ENCODE results near the gene TPSAB1. TPM values are rescaled to one million over a fixed set of nuclear protein-coding genes. Genes with fewer than 3 reads are reported as not detected.

Gene TPSAB1
- total RNA-seq, 1 experiment from 2014 or later = not detected

DNA sequence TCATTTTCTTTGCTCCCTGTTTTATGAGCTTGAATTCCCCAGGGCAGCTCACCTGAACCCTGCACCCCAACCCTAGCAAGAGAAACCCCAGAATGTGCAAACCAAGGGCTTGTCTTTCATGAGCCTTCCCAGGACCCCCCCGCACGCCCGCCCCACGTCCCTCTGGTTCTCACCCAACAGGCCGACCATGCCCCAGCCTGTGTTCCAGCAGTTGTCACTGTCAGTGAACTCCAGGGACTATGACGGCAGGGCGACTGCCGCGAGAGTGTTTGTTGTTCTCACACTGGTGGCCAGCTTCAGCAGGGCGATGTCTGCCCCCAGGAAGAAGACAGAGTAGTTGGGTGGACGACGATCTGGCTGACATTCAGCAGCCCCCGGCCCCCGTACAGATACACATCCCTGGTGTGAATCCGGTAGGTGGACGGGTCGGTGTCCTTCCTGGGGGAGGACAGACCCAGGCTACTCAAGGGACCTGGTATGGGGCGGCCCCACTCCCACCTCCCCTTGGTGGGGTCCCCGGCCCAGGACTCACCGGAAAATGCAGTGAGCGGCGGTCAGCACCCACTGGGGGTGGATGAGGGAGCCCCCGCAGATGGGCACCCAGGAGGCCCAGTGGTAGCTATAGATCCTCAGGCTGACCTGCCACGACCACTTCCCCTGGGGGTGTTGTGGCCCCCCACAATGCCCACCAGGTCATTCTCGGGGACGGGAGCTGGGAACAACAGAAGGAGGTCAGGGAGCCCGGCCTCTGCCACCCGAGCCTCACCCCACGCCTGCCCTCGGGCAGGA lies 35.5 kb downstream of the TPSAB1 start:
- intact Hi-C loops (cut with micrococcal nuclease; ENCODE audit: unreplicated experiment) = no loop called here
- Mint-ChIP-seq H3K27ac (ENCODE audit: unreplicated experiment) (no peak overlapping the region), H3K4me3 (ENCODE audit: unreplicated experiment) (no peak overlapping the region), H3K27me3 (ENCODE audit: insufficient read depth, unreplicated experiment) (peaks cover 2% of the 10 kb centered on the region), H3K4me1 (ENCODE audit: low read depth, unreplicated experiment) (no peaks in the 10 kb centered on the region), H3K36me3 (ENCODE audit: insufficient read depth, unreplicated experiment) (no peaks in the 10 kb centered on the region), H3K9me3 (ENCODE audit: unreplicated experiment) (peaks cover 7% of the 10 kb centered on the region)
- TF ChIP-seq, protein P1, sequence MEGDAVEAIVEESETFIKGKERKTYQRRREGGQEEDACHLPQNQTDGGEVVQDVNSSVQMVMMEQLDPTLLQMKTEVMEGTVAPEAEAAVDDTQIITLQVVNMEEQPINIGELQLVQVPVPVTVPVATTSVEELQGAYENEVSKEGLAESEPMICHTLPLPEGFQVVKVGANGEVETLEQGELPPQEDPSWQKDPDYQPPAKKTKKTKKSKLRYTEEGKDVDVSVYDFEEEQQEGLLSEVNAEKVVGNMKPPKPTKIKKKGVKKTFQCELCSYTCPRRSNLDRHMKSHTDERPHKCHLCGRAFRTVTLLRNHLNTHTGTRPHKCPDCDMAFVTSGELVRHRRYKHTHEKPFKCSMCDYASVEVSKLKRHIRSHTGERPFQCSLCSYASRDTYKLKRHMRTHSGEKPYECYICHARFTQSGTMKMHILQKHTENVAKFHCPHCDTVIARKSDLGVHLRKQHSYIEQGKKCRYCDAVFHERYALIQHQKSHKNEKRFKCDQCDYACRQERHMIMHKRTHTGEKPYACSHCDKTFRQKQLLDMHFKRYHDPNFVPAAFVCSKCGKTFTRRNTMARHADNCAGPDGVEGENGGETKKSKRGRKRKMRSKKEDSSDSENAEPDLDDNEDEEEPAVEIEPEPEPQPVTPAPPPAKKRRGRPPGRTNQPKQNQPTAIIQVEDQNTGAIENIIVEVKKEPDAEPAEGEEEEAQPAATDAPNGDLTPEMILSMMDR (IDR thresholded peaks at IDR 0.05; ENCODE audit: insufficient read depth in 1 of 2, low read depth in 1 of 2, low read length in 1 of 2, severe bottlenecking in 1 of 2, unreplicated experiment in 1 of 2) = no peak
- Histone ChIP-seq H3K36me3 (ENCODE audit: control insufficient read depth, insufficient read depth, low read length) (no peaks in the 10 kb centered on the region), H3K4me3 (ENCODE audit: low read depth, low read length) (no peak overlapping the region), H3K27me3 (replicated peaks; ENCODE audit: control insufficient read depth, insufficient read depth, low read length) (no peaks in the 10 kb centered on the region; the same call in 1 of the 2 replicates), H3K9me3 (no peaks in the 10 kb centered on the region), H3K4me1 (no peaks in the 10 kb centered on the region)
- ChIA-PET CTCF (no interaction called here), POLR2A (no interaction called here)
- no peak for DNase-seq
- BruUV-seq (replicated peaks) = no TSS peak

DNA sequence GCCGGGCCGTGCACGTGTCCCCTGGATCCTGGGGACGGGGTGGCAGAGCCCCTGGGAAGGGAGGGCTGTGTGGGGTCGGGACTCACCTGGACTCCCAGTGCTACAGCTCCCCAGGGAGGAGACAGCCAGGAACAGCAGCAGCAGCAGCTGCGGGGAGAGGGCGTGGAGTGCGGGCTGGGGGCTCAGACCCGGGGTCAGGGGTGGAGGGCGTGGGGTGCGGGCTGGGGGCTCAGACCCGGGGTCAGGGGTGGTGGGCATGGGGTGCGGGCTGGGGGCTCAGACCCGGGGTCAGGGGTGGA lies 36.0 kb downstream of the TPSAB1 start:
- POLR2A ChIA-PET = no interaction called here

DNA sequence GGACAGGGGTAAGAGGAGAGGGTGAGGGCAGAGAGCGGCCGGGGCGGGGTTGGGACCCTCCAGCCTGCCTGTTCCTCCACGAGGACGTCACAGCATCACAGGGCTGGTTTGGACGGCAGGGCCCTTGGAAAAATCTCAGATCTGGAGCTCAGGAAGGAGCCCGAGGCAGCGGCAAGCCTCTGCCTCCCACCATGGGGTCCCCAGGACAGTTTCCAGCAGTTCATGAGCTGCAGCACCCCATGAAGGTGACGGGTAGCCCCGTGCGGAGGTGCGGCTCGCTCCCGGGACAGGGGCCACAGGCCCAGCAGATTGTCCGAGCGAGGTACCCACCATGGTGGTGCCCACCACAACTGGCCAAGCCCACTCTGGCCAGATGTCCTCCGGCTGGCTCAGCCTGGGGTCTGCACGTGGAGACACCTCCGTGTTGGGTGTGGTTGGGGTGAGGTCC lies 36.7 kb downstream of the TPSAB1 start:
- no peak overlapping the region for H3K27ac Mint-ChIP-seq (ENCODE audit: unreplicated experiment)
- Histone ChIP-seq H3K4me1 (no peaks in the 10 kb centered on the region), H3K36me3 (ENCODE audit: control insufficient read depth, insufficient read depth, low read length) (no peaks in the 10 kb centered on the region), H3K9me3 (no peaks in the 10 kb centered on the region), H3K4me3 (ENCODE audit: low read depth, low read length) (no peak overlapping the region), H3K27me3 (replicated peaks; ENCODE audit: control insufficient read depth, insufficient read depth, low read length) (no peaks in the 10 kb centered on the region; the same call in 1 of the 2 replicates)
- BruUV-seq (replicated peaks) = no TSS peak
- TF ChIP-seq, protein P1 (IDR thresholded peaks at IDR 0.05; ENCODE audit: insufficient read depth in 1 of 2, low read depth in 1 of 2, low read length in 1 of 2, severe bottlenecking in 1 of 2, unreplicated experiment in 1 of 2) = no peak
- H3K4me1 Mint-ChIP-seq (ENCODE audit: low read depth, unreplicated experiment) = no peaks in the 10 kb centered on the region
- POLR2A ChIA-PET = no interaction called here
- H3K9me3 Mint-ChIP-seq (ENCODE audit: unreplicated experiment) = peaks cover 7% of the 10 kb centered on the region
- no peak for DNase-seq
- H3K36me3 Mint-ChIP-seq (ENCODE audit: insufficient read depth, unreplicated experiment) = no peaks in the 10 kb centered on the region
- no peak overlapping the region for H3K4me3 Mint-ChIP-seq (ENCODE audit: unreplicated experiment)
- H3K27me3 Mint-ChIP-seq (ENCODE audit: insufficient read depth, unreplicated experiment) = peaks cover 2% of the 10 kb centered on the region
- CTCF ChIA-PET = no interaction called here
- intact Hi-C loops (cut with micrococcal nuclease; ENCODE audit: unreplicated experiment) = no loop called here

More for the DNA sequence above, 36.0 kb downstream of the TPSAB1 start:
- DNase-seq = no peak
- Mint-ChIP-seq H3K27me3 (ENCODE audit: insufficient read depth, unreplicated experiment) (peaks cover 2% of the 10 kb centered on the region), H3K27ac (ENCODE audit: unreplicated experiment) (no peak overlapping the region), H3K4me3 (ENCODE audit: unreplicated experiment) (no peak overlapping the region), H3K4me1 (ENCODE audit: low read depth, unreplicated experiment) (no peaks in the 10 kb centered on the region), H3K36me3 (ENCODE audit: insufficient read depth, unreplicated experiment) (no peaks in the 10 kb centered on the region), H3K9me3 (ENCODE audit: unreplicated experiment) (peaks cover 7% of the 10 kb centered on the region)
- intact Hi-C loops (cut with micrococcal nuclease; ENCODE audit: unreplicated experiment) = no loop called here
- Histone ChIP-seq H3K9me3 (no peaks in the 10 kb centered on the region), H3K27me3 (replicated peaks; ENCODE audit: control insufficient read depth, insufficient read depth, low read length) (no peaks in the 10 kb centered on the region; the same call in 1 of the 2 replicates), H3K4me1 (no peaks in the 10 kb centered on the region), H3K36me3 (ENCODE audit: control insufficient read depth, insufficient read depth, low read length) (no peaks in the 10 kb centered on the region), H3K4me3 (ENCODE audit: low read depth, low read length) (no peak overlapping the region)
- TF ChIP-seq, protein P1 (IDR thresholded peaks at IDR 0.05; ENCODE audit: insufficient read depth in 1 of 2, low read depth in 1 of 2, low read length in 1 of 2, severe bottlenecking in 1 of 2, unreplicated experiment in 1 of 2) = no peak
- BruUV-seq (replicated peaks) = no TSS peak
- CTCF ChIA-PET = no interaction called here

All from Caco-2 (cell line).